Endothelial cell of umbilical vein (primary cell): ENCODE measurements around the gene TPCN1. TPM values are rescaled to one million over a fixed set of nuclear protein-coding genes. Genes with fewer than 3 reads are reported as not detected.

Source experiments
- BruUV-seq: library from RNA; stranded (reverse); fragments of 400-500 nt; replicated peaks from 2 replicates; lab custom pipeline; 2021; lab: Mats Ljungman, UMichigan
- CTCF ChIA-PET: fragments of 300-600, 350-600 bp; sonication (Branson Sonifier 250); formaldehyde crosslinking; loops from one replicate; lab custom pipeline; 2021; ENCODE audit warnings: antibody characterized with exemption, inconsistent platforms; lab: Charles Lee
- POLR2A ChIA-PET: fragments of 300-600, 350-600 bp; sonication (Branson Sonifier 250); formaldehyde crosslinking; loops from one replicate; lab custom pipeline; 2021; ENCODE audit warnings: antibody characterized with exemption, inconsistent platforms; lab: Charles Lee
- DNase-seq: peaks from one replicate; pipeline ENCODE4 v3.0.0-alpha.2; 2011; ENCODE audit warnings: low read depth, low spot score
- FAIRE-seq: peaks from 2 replicates; lab custom pipeline; 2011; peaks lifted over from hg19 to GRCh38; lab: Jason Lieb, UNC
- H2AFZ ChIP-seq: 2 replicates; pipeline ENCODE4 v1.6.0; 2012; ENCODE audit warnings: low read depth, low read length, control low read depth, inconsistent platforms
- H3K27ac ChIP-seq: 2 replicates; pipeline ENCODE4 v1.5.1; 2011; ENCODE audit warnings: low read depth, mild to moderate bottlenecking, control low read depth, low read length, moderate library complexity; ENCODE audit not compliant: insufficient read depth
- H3K27me3 ChIP-seq, 2 experiments: 2 replicates each; pipeline versions ENCODE4 v1.6.0 to v1.6.1; 2011; ENCODE audit warnings: low read length in 2 of 2, mixed read lengths in 1 of 2; ENCODE audit not compliant: control insufficient read depth in 2 of 2, insufficient read depth in 2 of 2
- H3K36me3 ChIP-seq, 2 experiments: 2 replicates in 1 of 2; 3 replicates in 1 of 2; pipeline ENCODE4 v1.5.1; 2011; ENCODE audit warnings: low read length in 2 of 2, mild to moderate bottlenecking in 1 of 2, moderate library complexity in 1 of 2; ENCODE audit not compliant: control insufficient read depth in 2 of 2, insufficient read depth in 2 of 2; ENCODE audit errors: extremely low read depth in 1 of 2
- H3K4me1 ChIP-seq: 3 replicates; pipeline ENCODE4 v1.5.1; 2011; ENCODE audit warnings: mild to moderate bottlenecking, low read length; ENCODE audit not compliant: control insufficient read depth, insufficient read depth; ENCODE audit errors: extremely low read depth
- H3K4me2 ChIP-seq: 2 replicates; pipeline ENCODE4 v1.6.1; 2011; ENCODE audit warnings: low read length, control low read depth, mixed read lengths; ENCODE audit not compliant: insufficient read depth
- H3K4me3 ChIP-seq, 3 experiments: fragments of 200-600 bp in 1 of 3; sonication (generic), shearing (Covaris generic) in 1 of 3; replicated peaks in 1 of 3; 2 replicates each; pipeline ENCODE4 v1.5.1; 2011 to 2016; ENCODE audit warnings: control low read depth in 3 of 3, low read length in 3 of 3, mild to moderate bottlenecking in 2 of 3, inconsistent platforms in 1 of 3, low read depth in 1 of 3, moderate library complexity in 1 of 3; ENCODE audit not compliant: insufficient read depth in 1 of 3
- H3K79me2 ChIP-seq: 2 replicates; pipeline ENCODE4 v1.6.0; 2012; ENCODE audit warnings: low read length, inconsistent platforms; ENCODE audit not compliant: control insufficient read depth, insufficient read depth
- H3K9ac ChIP-seq: replicated peaks from 2 replicates; pipeline ENCODE3; 2011; ENCODE audit warnings: low read length, control low read depth; ENCODE audit not compliant: insufficient read depth; ENCODE audit errors: extremely low read depth
- H3K9me1 ChIP-seq: replicated peaks from 3 replicates; pipeline ENCODE4 v1.6.0; 2011; ENCODE audit warnings: mild to moderate bottlenecking, low read length; ENCODE audit not compliant: control insufficient read depth, insufficient read depth; ENCODE audit errors: extremely low read depth
- H3K9me3 ChIP-seq: replicated peaks from 2 replicates; pipeline ENCODE4 v1.5.1; 2012; ENCODE audit warnings: low read length, inconsistent platforms; ENCODE audit not compliant: control insufficient read depth, insufficient read depth
- H4K20me1 ChIP-seq: replicated peaks from 2 replicates; pipeline ENCODE3; 2011; ENCODE audit warnings: mild to moderate bottlenecking, low read length; ENCODE audit not compliant: control insufficient read depth, insufficient read depth; ENCODE audit errors: extremely low read depth
- CTCF ChIP-seq, 2 donors: IDR thresholded peaks; 1 replicate in 1 of 2; 2 replicates in 1 of 2; pipeline ENCODE4 v1.5.1; 2011; ENCODE audit warnings: low read length in 2 of 2, mild to moderate bottlenecking in 2 of 2, moderate library complexity in 2 of 2, control low read depth in 1 of 2, inconsistent platforms in 1 of 2, low read depth in 1 of 2; ENCODE audit not compliant: insufficient read depth in 1 of 2; ENCODE audit errors: extremely low read depth in 1 of 2
- EZH2 ChIP-seq: IDR thresholded peaks from 2 replicates; pipeline ENCODE4 v1.6.1; 2012; ENCODE audit warnings: borderline replicate concordance, low read depth, mild to moderate bottlenecking, moderate library complexity, low read length, inconsistent platforms; ENCODE audit not compliant: severe bottlenecking
- FOS ChIP-seq: IDR thresholded peaks from 2 replicates; pipeline ENCODE4 v1.6.1; 2011; ENCODE audit warnings: mild to moderate bottlenecking, low read length, moderate library complexity, borderline replicate concordance; ENCODE audit not compliant: insufficient read depth
- MYC ChIP-seq: IDR thresholded peaks from one replicate; pipeline ENCODE4 v1.6.1; 2011; ENCODE audit warnings: mild to moderate bottlenecking, low read depth, low read length
- dilution Hi-C: fragments of 300-500 bp; cut with MboI; formaldehyde crosslinking; loops from one replicate; pipeline ENCODE4 v1.15.0; 2019; ENCODE audit warnings: low sequenced_read_pairs; ENCODE audit not compliant: extremely low pct_ligation_motif_present
- intact Hi-C: fragments of 100-400 bp; cut with micrococcal nuclease; formaldehyde crosslinking; loops from one replicate; pipeline ENCODE4 v1.10.0; 2022
- polyA plus RNA-seq, 4 experiments: library from polyadenylated mRNA; depleted of rRNA in 3 of 4; stranded (reverse) in 3 of 4; unstranded in 1 of 4; fragments of >200 nt; gene quantifications; 2 replicates each; pipeline versions ENCODE4 v1.2.1 to v1.2.3, GENCODE V29; 2011 to 2012; ENCODE audit warnings: missing spikeins in 1 of 4
- total RNA-seq: library from RNA; stranded (reverse); gene quantifications from 2 replicates; pipeline ENCODE4 v1.2.3, GENCODE V29; 2021

TPCN1 gene
- total and polyA plus RNA-seq, 2 donors (not counting 3 experiments of a cell fraction or from before 2014, with no cell fraction given): 19.5 to 28.3 TPM

- H2AFZ ChIP-seq: no peak overlapping the region
- no peak overlapping the region for H3K9ac ChIP-seq
- dilution Hi-C loops: no loop called here
- no peaks in the 10 kb centered on the region for H3K9me1 ChIP-seq
- H3K4me3 ChIP-seq: no peak overlapping the region
- DNase-seq (no peak), FAIRE-seq (no peak)
- POLR2A ChIA-PET: no interaction called here
- H3K4me1 ChIP-seq: no peaks in the 10 kb centered on the region
- no peak for TF ChIP-seq FOS
- no peak for TF ChIP-seq CTCF (IDR thresholded peaks at IDR 0.05; ENCODE audit: extremely low read depth in 1 of 2, insufficient read depth in 1 of 2, low read depth in 1 of 2, low read length in 2 of 2)
- no peak for TF ChIP-seq EZH2
- H3K27me3 ChIP-seq: no peaks in the 10 kb centered on the region
- no peaks in the 10 kb centered on the region for H3K79me2 ChIP-seq
- H3K27ac ChIP-seq: no peak overlapping the region
- no peak overlapping the region for H3K4me2 ChIP-seq
- CTCF ChIA-PET: no interaction called here
- BruUV-seq: no TSS peak
- H4K20me1 ChIP-seq: no peaks in the 10 kb centered on the region
- H3K9me3 ChIP-seq: no peaks in the 10 kb centered on the region
- peaks cover 0 to 12% of the 10 kb centered on the region in 2 experiments for H3K36me3 ChIP-seq
- intact Hi-C loops: no loop called here
Observed at GRCh38 chr12:113266106-113266895, 45.0 kb downstream of the TPCN1 start.

DNA sequence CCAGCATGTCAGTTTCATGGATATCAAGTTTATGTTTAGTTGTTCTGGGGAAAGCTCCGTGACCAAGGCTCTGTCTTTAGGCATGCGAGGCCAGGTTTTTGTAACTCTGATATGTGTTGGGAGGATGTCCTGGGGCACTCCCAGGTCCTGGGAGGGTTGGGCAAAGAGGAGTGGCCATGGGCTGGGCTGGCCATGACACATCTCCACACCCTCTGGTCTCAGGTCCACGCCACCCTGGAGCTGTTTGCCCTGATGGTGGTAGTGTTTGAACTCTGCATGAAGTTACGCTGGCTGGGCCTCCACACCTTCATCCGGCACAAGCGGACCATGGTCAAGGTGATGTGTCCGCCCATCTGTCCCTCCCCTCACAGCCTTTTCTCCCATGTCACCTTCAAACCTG is 46.4 kb downstream of the TPCN1 start:
- no peak overlapping the region for H3K27ac ChIP-seq
- no peak overlapping the region for H3K9ac ChIP-seq
- no peaks in the 10 kb centered on the region for H3K4me1 ChIP-seq
- H3K4me2 ChIP-seq: no peak overlapping the region
- H3K27me3 ChIP-seq: no peaks in the 10 kb centered on the region
- H3K9me3 ChIP-seq: no peaks in the 10 kb centered on the region
- no TSS peak for BruUV-seq
- H4K20me1 ChIP-seq: no peaks in the 10 kb centered on the region
- FAIRE-seq: no peak
- DNase-seq: no peak
- TF ChIP-seq MYC: no peak
- ChIA-PET CTCF (interaction anchor here (0.6 kb wide), 1 partner anchor 39 kb away, joined by 4 read pairs; no protein-coding TSS in a partner anchor), POLR2A (no interaction called here)
- H2AFZ ChIP-seq: no peak overlapping the region
- intact Hi-C loops: no loop called here
- dilution Hi-C loops: no loop called here
- H3K79me2 ChIP-seq: no peaks in the 10 kb centered on the region
- no peaks in the 10 kb centered on the region for H3K9me1 ChIP-seq
- peaks cover 0 to 12% of the 10 kb centered on the region in 2 experiments for H3K36me3 ChIP-seq
- no peak overlapping the region for H3K4me3 ChIP-seq
